GM18526 (cell line): ENCODE measurements around the gene KRT32.

Source experiments
- POLR2A ChIP-seq: IDR thresholded peaks from 3 replicates; pipeline ENCODE4 v1.6.1; 2011; ENCODE audit not compliant: insufficient read length; ENCODE audit errors: extremely low read depth

Gene KRT32

GRCh38 chr17:41483991-41484826 is 17.0 kb upstream of the KRT32 start:
- TF ChIP-seq POLR2A, result no peak

GRCh38 chr17:41483531-41483930 is 16.3 kb upstream of the KRT32 start:
- TF ChIP-seq POLR2A, result no peak

- TF ChIP-seq POLR2A, result no peak
Observed at GRCh38 chr17:41481036-41481435, 13.8 kb upstream of the KRT32 start, which contains the start of gene KRT35. Gene KRT35 (minus strand): TSS chr17:41481151. CDS start chr17:41481097, 54 bp downstream.

- TF ChIP-seq POLR2A, result no peak
Observed at GRCh38 chr17:41480581-41480980, 13.4 kb upstream of the KRT32 start.

GRCh38 chr17:41480136-41480535 is 12.9 kb upstream of the KRT32 start:
- TF ChIP-seq POLR2A, result no peak

- no peak for TF ChIP-seq POLR2A
Observed at GRCh38 chr17:41478237-41478636, 11.1 kb upstream of the KRT32 start.

- no peak for TF ChIP-seq POLR2A
Observed at GRCh38 chr17:41476866-41477815, 10.0 kb upstream of the KRT32 start.

GRCh38 chr17:41475421-41475820 is 8.2 kb upstream of the KRT32 start:
- TF ChIP-seq POLR2A, result no peak

- no peak for TF ChIP-seq POLR2A
Observed at GRCh38 chr17:41474863-41475262, 7.7 kb upstream of the KRT32 start.

- TF ChIP-seq POLR2A, result no peak
Observed at GRCh38 chr17:41468346-41468745, 1.2 kb upstream of the KRT32 start.

- no peak for TF ChIP-seq POLR2A
Observed at GRCh38 chr17:41467561-41467960, 375 bp upstream of the KRT32 start.

GRCh38 chr17:41464682-41465081 is 2.5 kb downstream of the KRT32 start:
- no peak for TF ChIP-seq POLR2A

- no peak for TF ChIP-seq POLR2A
Observed at GRCh38 chr17:41464173-41464572, 3.0 kb downstream of the KRT32 start.

GRCh38 chr17:41463746-41464145 is 3.4 kb downstream of the KRT32 start:
- no peak for TF ChIP-seq POLR2A

GRCh38 chr17:41462705-41463104 is 4.5 kb downstream of the KRT32 start:
- no peak for TF ChIP-seq POLR2A

- no peak for TF ChIP-seq POLR2A
Observed at GRCh38 chr17:41457676-41458075, 9.5 kb downstream of the KRT32 start.
